ENCODE data around the gene PDHX.

PDHX gene

DNA sequence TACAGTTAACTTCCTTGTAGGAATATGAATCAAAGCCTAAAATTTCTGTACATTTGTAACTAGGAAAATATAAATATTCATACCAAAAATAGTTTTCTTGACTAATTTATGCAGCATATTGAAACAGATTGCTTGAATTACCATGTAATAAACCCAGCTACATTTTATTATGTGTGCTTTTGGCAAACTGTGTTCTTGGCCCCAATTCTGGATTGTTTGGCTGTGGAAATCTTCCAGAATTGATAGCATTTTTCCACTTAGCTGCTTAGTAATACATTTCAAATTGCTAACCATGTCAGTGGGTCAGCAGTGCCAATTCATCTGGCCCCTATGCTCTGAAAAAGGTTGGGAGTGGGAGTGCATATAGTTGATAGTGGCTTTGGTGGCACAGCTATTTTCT lies 32.3 kb downstream of the PDHX start:
- Histone ChIP-seq H3K36me3 (ENCODE audit: control insufficient read depth, insufficient read depth, low read length) (no peaks in the 10 kb centered on the region), H3K9me3 (ENCODE audit: control insufficient read depth, low read length) (no peaks in the 10 kb centered on the region), H3K4me1 (ENCODE audit: control insufficient read depth, insufficient read depth, low read length, poor library complexity, severe bottlenecking) (no peaks in the 10 kb centered on the region), H3K27ac (ENCODE audit: insufficient read depth, low read length, poor library complexity, severe bottlenecking) (no peak overlapping the region), H3K27me3 (replicated peaks; ENCODE audit: control insufficient read depth, insufficient read depth, low read length, poor library complexity, severe bottlenecking) (no peaks in the 10 kb centered on the region), H3K4me3 (ENCODE audit: insufficient read depth, low read depth, low read length, poor library complexity, severe bottlenecking) (no peak overlapping the region)
- DNase-seq = no peak

DNA sequence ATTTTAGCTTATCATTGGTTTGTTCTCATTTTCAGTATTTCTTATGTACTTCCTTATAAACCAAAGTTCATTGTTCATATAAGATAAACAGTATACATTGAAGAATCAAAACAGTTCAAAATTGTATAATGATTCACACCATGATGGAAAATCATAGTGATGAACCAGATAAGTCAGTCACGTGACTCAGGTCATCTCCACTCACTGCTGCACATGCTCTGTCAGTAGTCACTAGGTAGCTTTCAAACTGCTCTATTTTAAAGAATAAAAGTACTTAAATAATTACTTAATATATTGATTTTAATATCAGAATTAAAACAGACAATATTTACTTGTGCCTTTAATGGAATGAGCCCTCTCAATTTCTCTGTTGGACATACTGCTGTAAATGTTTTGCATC lies 37.5 kb downstream of the PDHX start:
- Histone ChIP-seq H3K27ac (ENCODE audit: insufficient read depth, low read length, poor library complexity, severe bottlenecking) (no peak overlapping the region), H3K4me3 (ENCODE audit: insufficient read depth, low read depth, low read length, poor library complexity, severe bottlenecking) (no peak overlapping the region), H3K4me1 (ENCODE audit: control insufficient read depth, insufficient read depth, low read length, poor library complexity, severe bottlenecking) (no peaks in the 10 kb centered on the region), H3K9me3 (ENCODE audit: control insufficient read depth, low read length) (no peaks in the 10 kb centered on the region), H3K27me3 (replicated peaks; ENCODE audit: control insufficient read depth, insufficient read depth, low read length, poor library complexity, severe bottlenecking) (no peaks in the 10 kb centered on the region), H3K36me3 (ENCODE audit: control insufficient read depth, insufficient read depth, low read length) (no peaks in the 10 kb centered on the region)
- DNase-seq = no peak

DNA sequence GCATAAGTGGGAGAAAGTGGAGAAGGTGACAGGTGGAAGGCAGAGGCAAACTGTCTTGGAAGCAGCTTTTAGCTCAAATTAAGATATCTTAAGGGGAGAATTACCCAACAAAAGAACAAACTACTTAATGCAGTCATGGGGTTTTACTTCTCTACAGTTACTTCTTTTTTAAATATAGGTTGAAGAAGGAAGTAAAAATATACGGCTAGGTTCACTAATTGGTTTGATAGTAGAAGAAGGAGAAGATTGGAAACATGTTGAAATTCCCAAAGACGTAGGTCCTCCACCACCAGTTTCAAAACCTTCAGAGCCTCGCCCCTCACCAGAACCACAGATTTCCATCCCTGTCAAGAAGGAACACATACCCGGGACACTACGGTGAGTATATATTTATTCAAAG lies 40.8 kb downstream of the PDHX start:
- no peaks in the 10 kb centered on the region for H3K27me3 ChIP-seq (replicated peaks; ENCODE audit: control insufficient read depth, insufficient read depth, low read length, poor library complexity, severe bottlenecking)
- H3K36me3 ChIP-seq (ENCODE audit: control insufficient read depth, insufficient read depth, low read length) = no peaks in the 10 kb centered on the region
- no peaks in the 10 kb centered on the region for H3K9me3 ChIP-seq (ENCODE audit: control insufficient read depth, low read length)
- H3K4me3 ChIP-seq (ENCODE audit: insufficient read depth, low read depth, low read length, poor library complexity, severe bottlenecking) = no peak overlapping the region
- DNase-seq = no peak
- H3K27ac ChIP-seq (ENCODE audit: insufficient read depth, low read length, poor library complexity, severe bottlenecking) = no peak overlapping the region
- H3K4me1 ChIP-seq (ENCODE audit: control insufficient read depth, insufficient read depth, low read length, poor library complexity, severe bottlenecking) = no peaks in the 10 kb centered on the region

DNA sequence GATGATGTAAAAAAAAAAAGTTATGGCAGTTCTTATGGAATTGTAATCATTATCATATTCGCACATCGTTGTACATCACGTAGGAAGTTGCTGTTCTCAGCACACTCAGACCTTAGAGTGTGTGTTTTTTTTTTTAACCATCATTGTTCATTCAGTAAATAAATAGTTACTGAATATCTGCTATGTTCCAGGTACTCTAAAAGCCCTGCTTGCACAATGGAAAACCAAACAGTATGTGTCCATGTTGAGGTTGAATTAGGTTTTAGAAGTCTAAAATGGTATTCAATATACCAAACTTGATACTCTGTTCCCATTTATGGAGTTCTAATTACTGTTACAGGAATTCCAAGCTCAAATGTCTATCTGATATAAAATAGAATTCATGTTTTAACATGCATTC lies 41.2 kb downstream of the PDHX start:
- no peaks in the 10 kb centered on the region for H3K4me1 ChIP-seq (ENCODE audit: control insufficient read depth, insufficient read depth, low read length, poor library complexity, severe bottlenecking)
- H3K36me3 ChIP-seq (ENCODE audit: control insufficient read depth, insufficient read depth, low read length) = no peaks in the 10 kb centered on the region
- no peak overlapping the region for H3K27ac ChIP-seq (ENCODE audit: insufficient read depth, low read length, poor library complexity, severe bottlenecking)
- DNase-seq = no peak
- H3K9me3 ChIP-seq (ENCODE audit: control insufficient read depth, low read length) = no peaks in the 10 kb centered on the region
- H3K4me3 ChIP-seq (ENCODE audit: insufficient read depth, low read depth, low read length, poor library complexity, severe bottlenecking) = no peak overlapping the region
- H3K27me3 ChIP-seq (replicated peaks; ENCODE audit: control insufficient read depth, insufficient read depth, low read length, poor library complexity, severe bottlenecking) = no peaks in the 10 kb centered on the region

DNA sequence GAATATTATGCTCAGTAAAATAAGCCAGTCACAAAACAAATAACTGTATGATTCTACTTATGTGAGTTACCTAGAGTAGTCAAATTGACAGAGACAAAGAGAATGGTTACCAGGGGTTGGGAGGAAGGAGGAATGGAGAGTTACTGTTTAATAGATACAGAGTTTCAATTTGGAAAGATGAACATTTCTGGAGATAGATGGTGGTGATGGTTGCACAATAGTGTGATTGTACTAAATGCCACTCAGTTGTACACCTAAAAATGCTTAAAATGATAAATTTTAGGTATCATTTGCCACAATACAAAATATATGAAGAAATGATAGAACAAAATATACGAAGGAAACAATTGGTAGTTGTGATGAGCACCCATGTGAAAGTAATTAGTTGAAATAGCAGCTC lies 43.4 kb downstream of the PDHX start:
- Histone ChIP-seq H3K4me1 (ENCODE audit: control insufficient read depth, insufficient read depth, low read length, poor library complexity, severe bottlenecking) (no peaks in the 10 kb centered on the region), H3K36me3 (ENCODE audit: control insufficient read depth, insufficient read depth, low read length) (peaks cover 3% of the 10 kb centered on the region), H3K4me3 (ENCODE audit: insufficient read depth, low read depth, low read length, poor library complexity, severe bottlenecking) (no peak overlapping the region), H3K27me3 (replicated peaks; ENCODE audit: control insufficient read depth, insufficient read depth, low read length, poor library complexity, severe bottlenecking) (no peaks in the 10 kb centered on the region), H3K9me3 (ENCODE audit: control insufficient read depth, low read length) (no peaks in the 10 kb centered on the region), H3K27ac (ENCODE audit: insufficient read depth, low read length, poor library complexity, severe bottlenecking) (no peak overlapping the region)
- no peak for DNase-seq

DNA sequence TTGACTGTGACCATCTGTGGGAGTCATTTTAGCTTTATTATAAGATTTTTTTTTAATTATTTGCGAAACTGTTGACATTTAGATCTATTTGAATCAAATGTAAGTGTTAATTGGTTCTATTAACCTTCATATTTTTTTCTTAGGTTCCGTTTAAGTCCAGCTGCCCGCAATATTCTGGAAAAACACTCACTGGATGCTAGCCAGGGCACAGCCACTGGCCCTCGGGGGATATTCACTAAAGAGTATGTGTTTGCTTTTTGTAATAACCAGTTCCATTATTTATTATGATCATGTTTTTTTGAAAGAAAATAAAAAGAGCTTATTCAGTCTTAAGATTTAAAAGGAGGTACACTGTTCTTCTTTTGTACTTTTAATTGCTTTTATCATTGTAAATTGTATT lies 43.9 kb downstream of the PDHX start:
- H3K27me3 ChIP-seq (replicated peaks; ENCODE audit: control insufficient read depth, insufficient read depth, low read length, poor library complexity, severe bottlenecking) = no peaks in the 10 kb centered on the region
- no peak overlapping the region for H3K27ac ChIP-seq (ENCODE audit: insufficient read depth, low read length, poor library complexity, severe bottlenecking)
- no peak for DNase-seq
- H3K9me3 ChIP-seq (ENCODE audit: control insufficient read depth, low read length) = no peaks in the 10 kb centered on the region
- no peak overlapping the region for H3K4me3 ChIP-seq (ENCODE audit: insufficient read depth, low read depth, low read length, poor library complexity, severe bottlenecking)
- no peaks in the 10 kb centered on the region for H3K4me1 ChIP-seq (ENCODE audit: control insufficient read depth, insufficient read depth, low read length, poor library complexity, severe bottlenecking)
- peaks cover 6% of the 10 kb centered on the region for H3K36me3 ChIP-seq (ENCODE audit: control insufficient read depth, insufficient read depth, low read length)

DNA sequence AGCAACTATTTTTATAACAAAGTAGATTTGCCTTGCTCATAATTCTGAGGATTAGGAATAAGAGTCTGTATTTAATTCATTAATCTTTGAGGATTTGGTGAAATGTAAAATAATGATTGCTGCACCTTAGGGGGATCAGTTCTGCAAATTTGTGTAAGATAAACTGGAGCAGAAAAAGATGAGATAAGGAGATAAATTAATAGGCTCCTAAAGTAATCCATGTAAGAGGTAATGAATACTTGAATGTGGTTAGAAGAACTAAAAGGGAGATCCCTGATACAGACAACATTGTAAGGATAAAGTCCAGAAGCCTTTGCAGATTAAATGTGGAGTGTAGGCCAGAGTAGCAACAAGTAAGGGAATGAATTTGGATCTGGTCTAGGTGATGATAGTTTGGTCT lies 45.6 kb downstream of the PDHX start:
- no peaks in the 10 kb centered on the region for H3K27me3 ChIP-seq (replicated peaks; ENCODE audit: control insufficient read depth, insufficient read depth, low read length, poor library complexity, severe bottlenecking)
- no peaks in the 10 kb centered on the region for H3K4me1 ChIP-seq (ENCODE audit: control insufficient read depth, insufficient read depth, low read length, poor library complexity, severe bottlenecking)
- H3K9me3 ChIP-seq (ENCODE audit: control insufficient read depth, low read length) = no peaks in the 10 kb centered on the region
- no peak for DNase-seq
- H3K27ac ChIP-seq (ENCODE audit: insufficient read depth, low read length, poor library complexity, severe bottlenecking) = no peak overlapping the region
- H3K36me3 ChIP-seq (ENCODE audit: control insufficient read depth, insufficient read depth, low read length) = peaks cover 9% of the 10 kb centered on the region
- H3K4me3 ChIP-seq (ENCODE audit: insufficient read depth, low read depth, low read length, poor library complexity, severe bottlenecking) = no peak overlapping the region

DNA sequence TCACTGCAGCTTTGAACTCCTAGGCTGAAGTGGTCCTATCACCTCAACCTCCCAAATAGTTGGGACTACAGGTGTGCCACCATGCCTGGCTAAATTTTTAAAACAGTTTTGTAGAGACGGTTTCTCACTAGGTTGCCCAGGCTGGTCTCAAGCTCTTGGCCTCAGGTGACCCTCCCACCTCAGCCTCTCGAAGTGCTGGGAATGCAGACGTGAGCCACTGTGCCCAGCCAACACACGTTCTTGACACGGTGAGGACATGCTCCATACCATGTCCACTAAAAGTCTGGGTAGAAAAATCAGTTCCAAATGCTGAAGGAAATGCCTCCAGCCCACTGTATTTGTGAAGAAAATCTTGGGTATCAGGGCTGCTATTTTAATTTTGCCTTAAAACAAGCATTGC lies 46.9 kb downstream of the PDHX start:
- H3K36me3 ChIP-seq (ENCODE audit: control insufficient read depth, insufficient read depth, low read length) = peaks cover 9% of the 10 kb centered on the region
- no peaks in the 10 kb centered on the region for H3K4me1 ChIP-seq (ENCODE audit: control insufficient read depth, insufficient read depth, low read length, poor library complexity, severe bottlenecking)
- H3K9me3 ChIP-seq (ENCODE audit: control insufficient read depth, low read length) = no peaks in the 10 kb centered on the region
- no peak for DNase-seq
- H3K4me3 ChIP-seq (ENCODE audit: insufficient read depth, low read depth, low read length, poor library complexity, severe bottlenecking) = no peak overlapping the region
- H3K27me3 ChIP-seq (replicated peaks; ENCODE audit: control insufficient read depth, insufficient read depth, low read length, poor library complexity, severe bottlenecking) = no peaks in the 10 kb centered on the region
- H3K27ac ChIP-seq (ENCODE audit: insufficient read depth, low read length, poor library complexity, severe bottlenecking) = no peak overlapping the region

DNA sequence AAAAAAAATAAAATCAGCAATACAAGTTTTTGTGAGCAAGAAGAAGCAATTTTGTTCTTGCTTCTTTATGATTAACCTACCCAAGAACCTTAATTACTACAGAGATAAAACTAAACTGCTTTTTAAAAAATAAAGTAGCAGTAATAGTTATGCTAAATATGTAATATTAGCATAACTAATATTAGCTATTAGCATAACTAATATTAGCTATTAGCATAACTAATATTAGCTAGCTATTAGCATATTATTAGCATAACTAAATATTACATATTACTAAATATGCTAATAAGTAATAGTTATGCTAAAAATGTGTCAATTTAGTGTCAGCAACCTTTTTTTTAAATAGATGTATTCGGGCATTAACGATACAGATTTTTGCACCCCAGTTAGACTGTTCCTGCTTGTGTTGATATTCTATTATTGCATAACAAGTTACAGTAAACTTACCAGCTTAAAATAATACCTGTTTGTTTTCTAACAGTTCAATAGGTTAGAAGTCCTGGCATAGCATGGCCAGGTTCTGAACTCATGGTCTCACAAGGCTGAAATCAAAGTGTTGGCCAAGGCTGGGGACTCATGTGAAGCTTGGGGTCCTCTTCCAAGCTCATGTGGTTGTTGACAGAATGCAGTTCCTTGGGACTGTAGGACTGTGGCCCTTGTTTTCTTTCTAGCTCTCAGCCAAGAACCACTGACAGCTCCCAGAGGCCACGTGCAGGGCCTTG lies 48.4 kb downstream of the PDHX start:
- Histone ChIP-seq H3K9me3 (ENCODE audit: control insufficient read depth, low read length) (no peaks in the 10 kb centered on the region), H3K36me3 (ENCODE audit: control insufficient read depth, insufficient read depth, low read length) (peaks cover 17% of the 10 kb centered on the region), H3K4me3 (ENCODE audit: insufficient read depth, low read depth, low read length, poor library complexity, severe bottlenecking) (no peak overlapping the region), H3K27ac (ENCODE audit: insufficient read depth, low read length, poor library complexity, severe bottlenecking) (no peak overlapping the region), H3K4me1 (ENCODE audit: control insufficient read depth, insufficient read depth, low read length, poor library complexity, severe bottlenecking) (no peaks in the 10 kb centered on the region), H3K27me3 (replicated peaks; ENCODE audit: control insufficient read depth, insufficient read depth, low read length, poor library complexity, severe bottlenecking) (no peaks in the 10 kb centered on the region)
- DNase-seq = no peak

DNA sequence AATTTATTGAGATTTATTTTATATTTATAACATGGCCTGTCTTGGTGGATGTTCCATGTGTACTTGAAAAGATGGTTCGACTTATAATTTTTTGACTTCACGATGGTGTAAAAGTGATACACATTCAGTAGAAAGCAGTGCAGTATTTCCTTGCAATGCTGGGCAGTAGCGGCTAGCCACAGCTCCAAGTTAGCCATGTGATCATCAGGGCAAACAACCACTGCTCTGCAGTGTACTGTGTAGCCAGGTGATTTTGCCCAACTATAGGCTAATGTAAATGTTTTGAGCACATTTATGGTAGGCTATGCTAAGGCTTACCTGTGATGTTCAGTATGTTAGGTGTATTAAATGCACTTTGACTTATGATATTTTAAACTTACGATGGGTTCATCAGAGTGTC lies 52.4 kb downstream of the PDHX start:
- Histone ChIP-seq H3K36me3 (ENCODE audit: control insufficient read depth, insufficient read depth, low read length) (peaks cover 27% of the 10 kb centered on the region), H3K4me3 (ENCODE audit: insufficient read depth, low read depth, low read length, poor library complexity, severe bottlenecking) (no peak overlapping the region), H3K27me3 (replicated peaks; ENCODE audit: control insufficient read depth, insufficient read depth, low read length, poor library complexity, severe bottlenecking) (no peaks in the 10 kb centered on the region), H3K4me1 (ENCODE audit: control insufficient read depth, insufficient read depth, low read length, poor library complexity, severe bottlenecking) (no peaks in the 10 kb centered on the region), H3K27ac (ENCODE audit: insufficient read depth, low read length, poor library complexity, severe bottlenecking) (no peak overlapping the region), H3K9me3 (ENCODE audit: control insufficient read depth, low read length) (no peaks in the 10 kb centered on the region)
- no peak for DNase-seq
